ENCODE data around the gene KIF13A.
"Not testable (repeated sequence)": the region's sequence is repeated elsewhere in the genome, so short reads cannot be mapped to it uniquely, and the experiment has no call there.

The KIF13A gene

GRCh38 chr6:17987447-17987696 lies at the start of gene KIF13A:
KIF13A (minus strand) TSS chr6:17987635; CDS start chr6:17987463, 172 bp downstream.
- no peak for DNase-seq

DNA sequence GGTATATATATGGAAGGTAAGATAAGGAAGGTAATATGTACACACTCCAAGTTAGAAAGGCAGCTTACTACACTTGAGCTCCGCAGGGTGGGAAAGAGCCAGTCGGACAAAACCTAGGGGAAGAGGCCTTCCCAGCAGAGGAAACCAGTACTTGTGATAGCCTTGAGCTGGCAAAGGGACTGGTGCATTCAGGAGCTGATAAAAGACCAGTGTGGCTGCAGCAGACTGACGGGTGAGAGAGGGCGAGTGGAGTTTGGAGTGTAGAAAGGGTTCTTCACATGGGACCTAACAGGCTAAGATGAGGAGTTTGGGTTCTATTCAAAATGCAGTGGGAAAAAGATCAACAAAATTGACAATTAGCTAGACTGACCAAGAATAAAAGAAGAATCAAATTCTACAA lies 49.3 kb upstream of the KIF13A start:
- DNase-seq, result no peak

DNA sequence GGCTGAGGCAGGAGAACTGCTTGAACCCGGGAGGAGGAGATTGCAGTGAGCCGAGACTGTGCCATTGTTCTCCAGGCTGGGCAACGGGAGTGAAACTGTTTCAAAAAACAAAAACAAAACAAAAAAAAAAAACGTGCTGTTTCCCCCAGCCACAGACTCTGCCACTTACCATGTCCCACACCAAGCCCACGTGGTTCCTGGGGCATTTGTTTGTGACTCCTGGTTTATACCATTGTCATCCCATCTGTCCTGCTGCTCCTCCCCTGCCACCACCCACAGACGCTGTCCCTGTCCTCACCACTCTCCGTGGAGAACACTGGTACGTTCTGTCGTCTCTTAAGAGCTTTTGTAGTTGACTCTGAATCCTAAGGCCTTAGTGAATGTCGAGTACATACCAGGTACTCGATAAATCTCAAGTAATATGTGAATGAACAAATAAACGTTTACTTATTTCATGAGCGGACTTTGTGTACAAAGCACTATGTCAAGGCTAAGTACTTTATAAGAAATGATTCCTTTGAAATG lies 48.0 kb upstream of the KIF13A start:
- no peak for DNase-seq

DNA sequence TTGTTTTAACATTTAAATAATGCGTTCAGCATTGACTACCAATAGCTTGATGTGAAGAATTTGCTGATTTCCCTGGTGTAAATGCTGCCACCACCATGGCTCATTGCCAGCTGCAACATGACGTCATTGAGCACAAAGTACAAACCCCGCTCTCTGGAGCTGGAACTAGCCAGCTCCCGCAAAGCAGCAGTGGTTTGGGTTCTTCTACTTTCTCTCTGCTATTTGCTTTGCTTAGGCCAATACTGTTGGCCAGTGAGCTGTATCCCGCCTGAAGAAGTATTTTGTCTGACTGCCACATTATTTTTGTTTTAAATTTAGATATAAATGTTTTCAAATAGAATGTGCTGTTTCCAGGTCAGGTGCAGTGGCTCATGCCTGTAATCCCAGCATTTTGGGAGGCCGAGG lies 47.4 kb upstream of the KIF13A start:
- DNase-seq, result no peak

- no peak for DNase-seq
Measured at GRCh38 chr6:18031680-18032256, 44.3 kb upstream of the KIF13A start.

- no peak for DNase-seq
Measured at GRCh38 chr6:18031189-18031588, 43.8 kb upstream of the KIF13A start.

DNA sequence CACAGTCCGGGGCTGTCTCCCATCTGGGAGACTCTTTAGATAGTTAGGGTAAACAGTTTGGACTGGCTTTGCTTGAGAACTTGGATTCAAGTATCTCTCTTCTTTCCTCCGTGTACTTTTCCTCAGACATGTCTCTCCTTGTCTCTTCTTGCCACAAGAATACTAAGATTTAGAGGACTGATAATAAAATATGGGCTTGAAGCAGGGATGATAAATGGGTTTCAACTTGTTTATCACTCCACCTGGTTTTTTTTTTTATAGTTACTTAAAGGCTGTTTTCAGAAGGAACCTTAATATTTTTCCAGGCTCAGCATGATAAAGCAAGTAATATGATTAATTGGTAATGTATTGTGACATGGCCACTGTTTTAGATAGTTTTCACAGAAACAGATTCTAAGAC lies 40.9 kb upstream of the KIF13A start:
- no peak for DNase-seq

- no peak for DNase-seq
Measured at GRCh38 chr6:18025596-18025995, 38.2 kb upstream of the KIF13A start.

DNA sequence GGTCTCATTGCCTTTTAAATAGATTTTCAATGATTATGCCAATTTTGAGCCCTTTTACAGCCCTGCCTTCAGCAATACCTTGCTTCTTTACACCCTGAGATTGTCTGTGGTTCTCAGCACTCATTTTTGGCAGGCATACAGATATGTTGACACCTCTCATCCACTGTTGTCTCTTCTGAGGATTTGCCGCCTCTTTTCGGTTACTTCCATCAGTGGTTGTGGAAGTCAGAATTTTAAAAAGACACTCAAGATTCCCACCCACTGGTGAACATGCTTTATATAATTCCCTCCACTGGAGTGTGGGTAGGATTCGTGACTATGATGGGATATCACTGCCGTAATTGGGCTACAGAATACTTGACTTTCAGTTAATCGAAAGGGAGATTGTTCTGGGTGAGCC lies 37.4 kb upstream of the KIF13A start:
- DNase-seq, result no peak

- no peak for DNase-seq
Measured at GRCh38 chr6:18023891-18024290, 36.5 kb upstream of the KIF13A start.

- no peak for DNase-seq
Measured at GRCh38 chr6:18022398-18023231, 35.2 kb upstream of the KIF13A start.

GRCh38 chr6:18021166-18021850 lies 33.9 kb upstream of the KIF13A start:
- DNase-seq, result no peak

DNA sequence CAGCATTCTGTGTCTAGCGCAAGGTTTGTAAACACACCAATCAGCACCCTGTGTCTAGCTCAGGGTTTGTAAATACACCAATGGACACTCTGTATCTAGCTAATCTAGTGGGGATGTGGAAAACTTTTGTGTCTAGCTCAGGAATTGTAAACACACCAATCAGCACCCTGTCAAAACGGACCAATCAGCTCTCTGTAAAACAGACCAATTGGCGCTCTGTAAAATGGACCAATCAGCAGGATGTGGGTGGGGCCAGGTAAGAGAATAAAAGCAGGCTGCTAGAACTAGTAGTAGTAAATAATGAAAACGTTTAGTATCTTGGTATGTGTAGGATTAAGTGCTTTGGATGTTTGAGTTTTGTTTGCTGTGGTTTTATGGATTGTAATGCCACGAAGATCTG lies 33.1 kb upstream of the KIF13A start:
- DNase-seq, result not testable (repeated sequence)

- no peak for DNase-seq
Measured at GRCh38 chr6:18019539-18020534, 32.4 kb upstream of the KIF13A start.

- not testable (repeated sequence) for DNase-seq
Measured at GRCh38 chr6:18019133-18019532, 31.7 kb upstream of the KIF13A start.

GRCh38 chr6:18016698-18017097 lies 29.3 kb upstream of the KIF13A start:
- no peak for DNase-seq

DNA sequence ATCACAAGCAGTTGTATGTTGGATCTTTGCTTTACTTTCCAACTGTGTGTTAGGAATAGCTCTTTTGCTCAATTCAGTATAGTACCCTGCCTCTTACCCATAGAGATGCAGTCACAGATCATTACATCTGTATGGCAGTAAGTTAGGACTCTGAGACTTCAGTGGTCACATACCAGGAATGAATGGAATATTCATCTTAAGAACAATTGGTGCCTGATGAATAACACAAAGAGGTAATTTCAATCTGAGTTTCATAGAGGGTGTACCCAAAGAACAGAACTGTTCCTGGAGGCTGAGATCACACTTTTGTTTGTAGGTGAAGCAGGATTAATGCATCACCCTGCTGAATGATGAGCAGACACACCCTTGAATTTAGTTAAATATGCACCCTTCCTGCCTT lies 28.7 kb upstream of the KIF13A start:
- no peak for DNase-seq

- no peak for DNase-seq
Measured at GRCh38 chr6:18011287-18011686, 23.9 kb upstream of the KIF13A start.

GRCh38 chr6:18010540-18010939 lies 23.1 kb upstream of the KIF13A start:
- DNase-seq, result not testable (repeated sequence)

DNA sequence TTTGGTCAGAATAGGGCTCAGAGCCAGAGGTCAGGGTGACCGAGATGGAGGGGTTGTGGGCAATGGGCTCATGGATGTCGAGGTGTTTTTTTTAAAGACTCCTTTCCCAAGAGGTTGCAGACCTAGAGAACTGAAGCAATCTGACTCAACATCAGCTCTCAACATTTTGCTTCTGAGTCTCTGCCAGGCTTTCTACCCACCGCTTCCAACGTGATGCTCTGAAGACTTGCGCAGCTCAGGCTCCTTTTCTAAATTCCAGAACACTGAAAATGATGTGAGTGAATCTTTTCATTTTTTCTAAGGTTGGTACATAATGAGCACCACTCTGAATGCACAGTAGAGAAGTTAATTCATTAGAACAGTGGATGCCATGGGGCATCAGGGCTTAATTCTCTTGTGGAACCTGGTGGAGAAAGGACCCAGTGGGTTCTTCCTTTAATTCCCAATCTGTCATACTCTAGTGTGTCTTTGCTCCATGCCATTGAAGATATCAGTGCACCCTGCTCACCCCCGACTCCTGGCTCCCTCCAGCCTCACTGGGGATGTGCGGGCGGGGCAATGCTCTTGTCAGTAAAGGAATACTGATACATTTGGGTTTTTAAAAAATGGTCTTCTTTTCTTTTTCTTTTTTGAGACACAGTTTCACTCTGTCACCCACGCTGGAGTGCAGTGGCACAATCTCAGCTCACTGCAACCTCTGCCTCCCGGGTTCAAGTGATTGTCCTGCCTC lies 17.0 kb upstream of the KIF13A start:
- no peak for DNase-seq

DNA sequence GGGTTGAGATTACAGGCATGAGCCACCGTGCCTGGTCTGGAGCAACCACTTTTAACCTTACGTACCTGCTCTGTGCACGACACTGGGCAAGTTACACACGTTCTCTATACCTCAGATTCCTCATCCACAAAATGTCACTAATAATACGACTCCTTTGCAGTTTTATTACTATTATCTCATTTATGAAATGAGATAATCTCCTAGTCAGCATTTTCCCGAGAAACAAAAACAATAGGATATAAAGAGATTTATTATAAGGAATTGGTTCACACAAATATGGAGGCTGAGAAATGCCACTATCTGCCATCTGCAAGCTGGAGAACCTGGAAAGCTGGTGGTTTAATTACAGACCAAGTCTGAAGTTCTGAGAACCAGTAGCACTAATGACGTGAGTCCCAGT lies 12.0 kb upstream of the KIF13A start:
- DNase-seq, result no peak

- DNase-seq, result no peak
Measured at GRCh38 chr6:17998442-17998841, 11.0 kb upstream of the KIF13A start.
